Body of pancreas (tissue), 4 donors: ENCODE results near the gene SIM1. TPM values are rescaled to one million over a fixed set of nuclear protein-coding genes. Genes with fewer than 3 reads are reported as not detected.
"Not testable (repeated sequence)": the region's sequence is repeated elsewhere in the genome, so short reads cannot be mapped to it uniquely, and the experiment has no call there.

Source experiments
- ATAC-seq: fragments of 150-250 bp; one replicate; pipeline ENCODE4 v1.9.1; 2016
- DNase-seq, 4 donors: peaks; one replicate each; pipeline ENCODE4 v3.0.0-alpha.2; 2019
- H3K27ac ChIP-seq, 4 donors: fragments of 200-600 bp; sonication (generic); 1 replicate in 3 of 4; 2 replicates in 1 of 4; pipeline versions ENCODE4 v1.5.1 to v1.6.1; 2016 to 2019; ENCODE audit warnings: mild to moderate bottlenecking in 1 of 4, mixed read lengths in 1 of 4, moderate library complexity in 1 of 4
- H3K27me3 ChIP-seq, 2 donors: fragments of 200-600 bp; sonication (generic); one replicate each; pipeline ENCODE4 v1.6.0; 2016; ENCODE audit warnings: mild to moderate bottlenecking in 1 of 2
- H3K36me3 ChIP-seq, 2 donors: fragments of 200-600 bp; sonication (generic); replicated peaks in 1 of 2; 2 replicates each; pipeline ENCODE4 v1.5.1; 2016; ENCODE audit warnings: low read depth in 2 of 2; ENCODE audit not compliant: insufficient read depth in 1 of 2
- H3K4me1 ChIP-seq: fragments of 200-600 bp; sonication (generic); one replicate; pipeline ENCODE4 v1.6.0; 2016
- H3K4me3 ChIP-seq, 2 donors: fragments of 200-600 bp; sonication (generic); 1 replicate in 1 of 2; 2 replicates in 1 of 2; pipeline ENCODE4 v1.5.1; 2016 to 2019
- H3K9me3 ChIP-seq, 3 donors: fragments of 200-600 bp; sonication (generic); 1 replicate in 2 of 3; 2 replicates in 1 of 3; pipeline ENCODE4 v1.5.1; 2016
- POLR2A ChIP-seq, 3 donors: fragments of 450-650 bp; IDR thresholded peaks; one replicate each; pipeline ENCODE4 v1.6.1; 2016; ENCODE audit warnings: antibody characterized with exemption in 3 of 3, mild to moderate bottlenecking in 2 of 3
- WGBS, 2 donors: methylation state at CpG; one replicate each; pipeline ENCODE4 v1.1.5; 2017; 5-methylcytosine and 5-hydroxymethylcytosine counted together
- intact Hi-C: fragments of 100-400 bp; cut with DNase I; formaldehyde crosslinking; loops from one replicate; pipeline ENCODE4 v1.15.1; 2023
- total RNA-seq, 2 donors: library from RNA; depleted of rRNA; stranded (reverse); fragments of >200 nt; gene quantifications; one replicate each; pipeline ENCODE4 v1.1.0, GENCODE V29; 2016
- TF ChIP-seq, protein P1 (sequence below), 7 experiments: fragments of 450-650 bp in 4 of 7; fragments of 200-600 bp in 3 of 7; sonication (generic) in 3 of 7; IDR thresholded peaks; one replicate each; pipeline ENCODE4 v1.5.1; 2016 to 2019; ENCODE audit warnings: antibody characterized with exemption in 7 of 7

The SIM1 gene
- total RNA-seq, 2 donors from 2014 or later, result 3.6 to 6.9 TPM

DNA sequence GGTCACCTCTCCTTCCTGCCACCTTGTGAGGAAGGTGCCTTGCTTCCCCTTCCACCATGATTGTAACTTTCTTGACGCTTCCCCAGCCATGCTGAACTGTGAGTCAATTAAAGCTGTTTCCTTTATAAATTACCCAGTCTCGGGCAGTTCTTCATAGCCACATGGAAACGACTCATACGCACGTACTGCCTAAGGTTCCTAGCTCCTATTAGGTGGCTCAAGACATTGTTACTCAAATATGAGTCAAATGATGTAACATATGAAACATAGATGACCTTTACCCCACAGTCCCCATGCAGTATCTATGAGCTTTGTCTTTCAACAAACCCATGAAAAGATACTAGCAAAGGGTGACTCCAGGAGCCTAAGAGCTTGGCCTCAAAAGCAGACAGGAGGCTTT, 98.3 kb downstream of the SIM1 start:
- TF ChIP-seq, protein P1, sequence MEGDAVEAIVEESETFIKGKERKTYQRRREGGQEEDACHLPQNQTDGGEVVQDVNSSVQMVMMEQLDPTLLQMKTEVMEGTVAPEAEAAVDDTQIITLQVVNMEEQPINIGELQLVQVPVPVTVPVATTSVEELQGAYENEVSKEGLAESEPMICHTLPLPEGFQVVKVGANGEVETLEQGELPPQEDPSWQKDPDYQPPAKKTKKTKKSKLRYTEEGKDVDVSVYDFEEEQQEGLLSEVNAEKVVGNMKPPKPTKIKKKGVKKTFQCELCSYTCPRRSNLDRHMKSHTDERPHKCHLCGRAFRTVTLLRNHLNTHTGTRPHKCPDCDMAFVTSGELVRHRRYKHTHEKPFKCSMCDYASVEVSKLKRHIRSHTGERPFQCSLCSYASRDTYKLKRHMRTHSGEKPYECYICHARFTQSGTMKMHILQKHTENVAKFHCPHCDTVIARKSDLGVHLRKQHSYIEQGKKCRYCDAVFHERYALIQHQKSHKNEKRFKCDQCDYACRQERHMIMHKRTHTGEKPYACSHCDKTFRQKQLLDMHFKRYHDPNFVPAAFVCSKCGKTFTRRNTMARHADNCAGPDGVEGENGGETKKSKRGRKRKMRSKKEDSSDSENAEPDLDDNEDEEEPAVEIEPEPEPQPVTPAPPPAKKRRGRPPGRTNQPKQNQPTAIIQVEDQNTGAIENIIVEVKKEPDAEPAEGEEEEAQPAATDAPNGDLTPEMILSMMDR (IDR thresholded peaks at IDR 0.05), result no peak
- no peak for TF ChIP-seq POLR2A (IDR thresholded peaks at IDR 0.05)
- no peak for ATAC-seq
- H3K27ac ChIP-seq, result no peak overlapping the region
- intact Hi-C loops, result no loop called here
- DNase-seq, result no peak
- WGBS, 2 donors, result 82 to 90% methylated on average over 5 of the region's 5 CpGs
- H3K9me3 ChIP-seq, result no peaks in the 10 kb centered on the region
- no peaks in the 10 kb centered on the region for H3K27me3 ChIP-seq
- H3K4me3 ChIP-seq, result no peak overlapping the region
- H3K4me1 ChIP-seq, result no peaks in the 10 kb centered on the region
- no peaks in the 10 kb centered on the region for H3K36me3 ChIP-seq

GRCh38 chr6:100363651-100364050, 101.1 kb downstream of the SIM1 start:
- Histone ChIP-seq H3K4me3 (no peak overlapping the region), H3K27ac (no peak overlapping the region), H3K27me3 (no peaks in the 10 kb centered on the region), H3K9me3 (no peaks in the 10 kb centered on the region), H3K36me3 (no peaks in the 10 kb centered on the region), H3K4me1 (no peaks in the 10 kb centered on the region)
- ATAC-seq (no peak), DNase-seq (no peak)
- WGBS, 2 donors, result 21 to 50% methylated on average over 1 of the region's 1 CpG
- no peak for TF ChIP-seq POLR2A (IDR thresholded peaks at IDR 0.05)
- TF ChIP-seq, protein P1 (IDR thresholded peaks at IDR 0.05), result no peak
- intact Hi-C loops, result no loop called here

- H3K36me3 ChIP-seq, intact Hi-C loops, H3K9me3 ChIP-seq, ATAC-seq, H3K27me3 ChIP-seq, H3K4me3 ChIP-seq, H3K27ac ChIP-seq, H3K4me1 ChIP-seq, DNase-seq: not testable (repeated sequence)
- WGBS, 2 donors, result 72 to 86% methylated on average over 11 to 34 of the region's 35 CpGs
Observed at GRCh38 chr6:100354736-100355641, 109.7 kb downstream of the SIM1 start.

GRCh38 chr6:100353276-100354015, 111.3 kb downstream of the SIM1 start:
- Histone ChIP-seq H3K36me3 (no peaks in the 10 kb centered on the region), H3K9me3 (no peaks in the 10 kb centered on the region), H3K4me1 (no peaks in the 10 kb centered on the region), H3K4me3 (no peak overlapping the region), H3K27me3 (no peaks in the 10 kb centered on the region), H3K27ac (no peak overlapping the region)
- TF ChIP-seq, protein P1 (IDR thresholded peaks at IDR 0.05), result no peak
- no peak for TF ChIP-seq POLR2A (IDR thresholded peaks at IDR 0.05)
- intact Hi-C loops, result no loop called here
- WGBS, 2 donors, result 74 to 75% methylated on average over 8 of the region's 8 CpGs
- ATAC-seq (no peak), DNase-seq (no peak)

DNA sequence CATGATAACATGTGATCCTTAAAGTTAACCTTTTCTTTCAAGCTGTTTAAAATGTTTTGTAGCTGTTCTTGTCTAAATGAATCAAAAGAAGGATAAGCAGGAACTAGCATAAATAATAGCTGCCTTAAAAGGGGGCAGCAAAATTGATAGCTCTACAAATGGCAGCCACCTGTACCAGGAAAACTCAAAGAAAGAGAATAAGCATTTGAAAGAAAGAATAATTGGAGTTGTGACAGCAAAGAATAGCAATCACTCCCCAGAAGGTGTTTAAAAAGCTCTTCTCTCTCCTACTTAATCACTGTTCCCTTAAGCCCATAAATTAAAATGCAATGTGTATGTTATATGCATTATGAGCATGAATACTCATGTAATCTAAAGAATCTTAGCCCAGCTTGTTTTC, 114.6 kb downstream of the SIM1 start:
- TF ChIP-seq POLR2A (IDR thresholded peaks at IDR 0.05), result no peak
- TF ChIP-seq, protein P1 (IDR thresholded peaks at IDR 0.05), result no peak
- Histone ChIP-seq H3K36me3 (no peaks in the 10 kb centered on the region), H3K27me3 (no peaks in the 10 kb centered on the region), H3K4me3 (no peak overlapping the region), H3K4me1 (peaks cover 10% of the 10 kb centered on the region), H3K9me3 (no peaks in the 10 kb centered on the region), H3K27ac (no peak overlapping the region)
- no peak for ATAC-seq
- intact Hi-C loops, result no loop called here
- DNase-seq, result no peak
